Sigmoid colon (tissue), 7 donors: ENCODE data around the gene MLC1. TPM values are rescaled to one million over a fixed set of nuclear protein-coding genes. Genes with fewer than 3 reads are reported as not detected.

ENCODE experiments used
- DNase-seq: peaks from one replicate; pipeline ENCODE4 v3.0.0-alpha.2; 2019
- H3K27ac ChIP-seq, 4 donors: fragments of 200-600 bp; sonication (generic); one replicate each; pipeline ENCODE4 v1.5.1; 2016 to 2019; ENCODE audit warnings: mild to moderate bottlenecking in 1 of 4
- H3K27me3 ChIP-seq, 3 donors: fragments of 200-600 bp; sonication (generic); one replicate each; pipeline ENCODE4 v1.5.1; 2019; ENCODE audit warnings: mild to moderate bottlenecking in 1 of 3
- H3K36me3 ChIP-seq, 4 donors: fragments of 200-600 bp; sonication (generic); one replicate each; pipeline ENCODE4 v1.5.1; 2016 to 2019
- H3K4me1 ChIP-seq, 4 donors: fragments of 200-600 bp; sonication (generic); one replicate each; pipeline ENCODE4 v1.5.1; 2017 to 2019
- H3K4me3 ChIP-seq, 4 donors: fragments of 200-600 bp; sonication (generic); one replicate each; pipeline ENCODE4 v1.5.1; 2017 to 2019; ENCODE audit warnings: mild to moderate bottlenecking in 2 of 4, moderate library complexity in 1 of 4
- H3K9me3 ChIP-seq, 4 donors: fragments of 200-600 bp in 3 of 4; sonication (generic) in 3 of 4; one replicate each; pipeline versions ENCODE4 v1.5.1 to v1.6.1; 2013 to 2019
- EP300 ChIP-seq, 4 donors: sonication (generic); formaldehyde crosslinking; IDR thresholded peaks; one replicate each; pipeline ENCODE4 v1.6.1; 2017; ENCODE audit warnings: antibody characterized with exemption in 4 of 4
- POLR2A ChIP-seq, 2 donors: fragments of 450-650 bp; IDR thresholded peaks; one replicate each; pipeline ENCODE4 v1.6.1; 2016; ENCODE audit warnings: antibody characterized with exemption in 2 of 2, mild to moderate bottlenecking in 2 of 2, moderate library complexity in 2 of 2
- POLR2AphosphoS5 ChIP-seq, 4 donors: sonication (generic); formaldehyde crosslinking; IDR thresholded peaks; one replicate each; pipeline ENCODE4 v1.6.1; 2017; ENCODE audit warnings: antibody characterized with exemption in 4 of 4
- WGBS, 2 donors: extraction: QIAGEN DNeasy Blood & Tissue Kit; methylation state at CpG; one replicate each; pipeline ENCODE4 v1.1.7; 2013; 5-methylcytosine and 5-hydroxymethylcytosine counted together
- intact Hi-C: fragments of 100-400 bp; cut with DNase I; formaldehyde crosslinking; loops from one replicate; pipeline ENCODE4 v1.15.1; 2023
- polyA plus RNA-seq, 3 donors: library from polyadenylated mRNA; stranded (reverse); fragments of 200-250 nt; gene quantifications; one replicate each; pipeline ENCODE4 v1.2.3, GENCODE V29; 2013
- total RNA-seq, 4 donors: library from RNA; depleted of rRNA; stranded (reverse); fragments of >200 nt; gene quantifications; one replicate each; pipeline ENCODE4 v1.1.0, GENCODE V29; 2016
- TF ChIP-seq, protein P1 (sequence below), 4 experiments: fragments of 450-650 bp in 3 of 4; fragments of 200-600 bp in 1 of 4; IDR thresholded peaks; one replicate each; pipeline ENCODE4 v1.5.1; 2016 to 2019; ENCODE audit warnings: antibody characterized with exemption in 4 of 4, mild to moderate bottlenecking in 3 of 4, moderate library complexity in 2 of 4
- donor health status: healthy with polysubstance abuse.
- donor health status: Bipolar disorder and iron deficiency.
- donor health status: healthy.

Gene MLC1
- total and polyA plus RNA-seq, 7 donors = 0.14 to 0.23 (median 0.16) TPM; not detected in 4

DNA sequence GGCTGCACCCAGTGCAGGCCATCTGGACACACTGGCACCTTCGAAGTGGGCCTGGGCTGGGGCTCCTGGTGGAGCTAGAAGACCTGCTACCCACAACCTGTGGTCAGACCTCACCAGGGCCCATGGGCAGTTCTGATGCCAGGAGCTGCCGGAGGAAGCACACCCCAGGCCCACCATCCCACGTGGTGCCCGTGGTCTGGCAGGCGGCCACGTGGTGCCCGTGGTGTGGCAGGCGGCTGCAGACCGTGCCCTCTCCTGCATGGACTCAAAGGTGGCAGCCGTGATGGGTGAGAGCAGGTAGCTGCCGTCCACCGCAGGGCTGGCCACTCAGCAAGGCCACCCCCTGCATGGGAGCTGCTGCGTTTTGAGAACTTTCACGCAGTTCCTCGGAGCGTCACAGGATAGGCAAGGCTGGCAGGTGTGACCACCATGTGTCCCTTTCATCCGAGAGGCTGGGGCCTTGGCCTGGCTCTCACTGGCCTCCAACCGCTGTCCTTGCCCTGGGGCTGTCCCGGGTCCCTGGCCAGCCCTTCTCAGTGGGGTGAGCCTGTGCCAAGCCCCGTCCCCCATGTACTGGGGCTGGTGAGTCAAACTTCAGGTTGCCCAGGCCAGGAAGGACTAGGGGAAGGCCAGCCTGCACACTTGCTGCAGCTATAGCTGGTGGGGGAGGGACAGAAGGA, 68.8 kb downstream of the MLC1 start:
- TF ChIP-seq, protein P1, sequence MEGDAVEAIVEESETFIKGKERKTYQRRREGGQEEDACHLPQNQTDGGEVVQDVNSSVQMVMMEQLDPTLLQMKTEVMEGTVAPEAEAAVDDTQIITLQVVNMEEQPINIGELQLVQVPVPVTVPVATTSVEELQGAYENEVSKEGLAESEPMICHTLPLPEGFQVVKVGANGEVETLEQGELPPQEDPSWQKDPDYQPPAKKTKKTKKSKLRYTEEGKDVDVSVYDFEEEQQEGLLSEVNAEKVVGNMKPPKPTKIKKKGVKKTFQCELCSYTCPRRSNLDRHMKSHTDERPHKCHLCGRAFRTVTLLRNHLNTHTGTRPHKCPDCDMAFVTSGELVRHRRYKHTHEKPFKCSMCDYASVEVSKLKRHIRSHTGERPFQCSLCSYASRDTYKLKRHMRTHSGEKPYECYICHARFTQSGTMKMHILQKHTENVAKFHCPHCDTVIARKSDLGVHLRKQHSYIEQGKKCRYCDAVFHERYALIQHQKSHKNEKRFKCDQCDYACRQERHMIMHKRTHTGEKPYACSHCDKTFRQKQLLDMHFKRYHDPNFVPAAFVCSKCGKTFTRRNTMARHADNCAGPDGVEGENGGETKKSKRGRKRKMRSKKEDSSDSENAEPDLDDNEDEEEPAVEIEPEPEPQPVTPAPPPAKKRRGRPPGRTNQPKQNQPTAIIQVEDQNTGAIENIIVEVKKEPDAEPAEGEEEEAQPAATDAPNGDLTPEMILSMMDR (IDR thresholded peaks at IDR 0.05) = no peak
- TF ChIP-seq POLR2A (IDR thresholded peaks at IDR 0.05) (no peak), POLR2AphosphoS5 (IDR thresholded peaks at IDR 0.05) (no peak), EP300 (IDR thresholded peaks at IDR 0.05) (no peak)
- DNase-seq = peak; percentile 39
- Histone ChIP-seq H3K9me3 (peaks cover 0 to 4% (median 0%) of the 10 kb centered on the region in 4 donors), H3K27me3 (peaks cover 31 to 76% (median 61%) of the 10 kb centered on the region in 3 donors), H3K4me3 (no peak overlapping the region), H3K27ac (no peak overlapping the region), H3K36me3 (no peaks in the 10 kb centered on the region), H3K4me1 (peaks cover 0 to 11% (median 10%) of the 10 kb centered on the region in 4 donors)
- WGBS, 2 donors = 86% methylated on average over 20 of the region's 20 CpGs
- intact Hi-C loops = no loop called here

DNA sequence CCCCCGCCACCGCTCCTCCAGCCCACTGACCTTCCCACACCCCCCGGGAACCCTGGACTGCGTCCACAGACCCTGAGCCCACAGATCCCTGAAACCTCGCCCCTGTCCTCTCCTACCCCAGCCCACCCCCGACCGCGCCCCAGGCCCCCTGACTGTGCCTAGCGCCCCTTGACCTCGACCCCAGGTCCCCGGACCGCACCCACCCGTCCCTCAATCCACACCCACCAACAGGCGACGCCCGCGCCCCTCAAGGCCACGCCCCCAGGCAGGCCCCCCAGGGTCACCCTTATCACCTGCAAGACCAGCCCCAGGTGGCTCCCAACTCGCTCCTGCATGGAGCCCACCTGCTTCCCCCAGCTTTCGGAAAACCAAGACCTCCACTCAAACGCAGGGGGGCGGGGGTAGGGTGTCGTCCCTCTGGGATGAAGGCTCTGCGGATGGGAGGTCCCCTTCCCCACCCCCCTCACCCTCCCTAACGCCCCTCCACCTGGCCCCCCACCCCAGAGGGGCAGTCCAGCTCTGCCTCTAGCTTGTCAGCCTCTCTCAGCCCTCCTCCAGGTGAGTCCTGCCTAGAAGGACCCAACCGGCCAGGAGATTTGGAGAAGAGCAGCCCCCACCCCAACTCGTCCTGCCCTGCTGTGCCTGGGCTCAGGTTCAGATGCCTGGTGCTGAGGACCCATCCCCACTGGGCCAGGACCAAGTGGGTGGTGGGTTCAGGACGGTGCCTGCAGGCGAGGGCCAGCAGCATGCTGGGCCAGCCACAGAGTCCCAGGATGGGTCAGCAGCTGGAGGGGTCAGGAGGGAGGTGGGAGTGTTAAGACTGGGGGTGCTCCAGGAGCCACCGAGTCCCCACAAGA, 69.5 kb downstream of the MLC1 start:
- DNase-seq = peak; percentile 57
- Histone ChIP-seq H3K9me3 (peaks cover 0 to 4% (median 0%) of the 10 kb centered on the region in 4 donors), H3K27ac (no peak overlapping the region), H3K36me3 (no peaks in the 10 kb centered on the region), H3K4me3 (no peak overlapping the region), H3K27me3 (peaks cover 39 to 83% (median 69%) of the 10 kb centered on the region in 3 donors), H3K4me1 (peaks cover 0 to 18% (median 17%) of the 10 kb centered on the region in 4 donors)
- WGBS, 2 donors = 31 to 51% methylated on average over 30 of the region's 30 CpGs
- TF ChIP-seq EP300 (IDR thresholded peaks at IDR 0.05) = no peak
- TF ChIP-seq POLR2AphosphoS5 (IDR thresholded peaks at IDR 0.05) = no peak
- TF ChIP-seq, protein P1 (IDR thresholded peaks at IDR 0.05) = no peak
- no peak for TF ChIP-seq POLR2A (IDR thresholded peaks at IDR 0.05)
- intact Hi-C loops = no loop called here

DNA sequence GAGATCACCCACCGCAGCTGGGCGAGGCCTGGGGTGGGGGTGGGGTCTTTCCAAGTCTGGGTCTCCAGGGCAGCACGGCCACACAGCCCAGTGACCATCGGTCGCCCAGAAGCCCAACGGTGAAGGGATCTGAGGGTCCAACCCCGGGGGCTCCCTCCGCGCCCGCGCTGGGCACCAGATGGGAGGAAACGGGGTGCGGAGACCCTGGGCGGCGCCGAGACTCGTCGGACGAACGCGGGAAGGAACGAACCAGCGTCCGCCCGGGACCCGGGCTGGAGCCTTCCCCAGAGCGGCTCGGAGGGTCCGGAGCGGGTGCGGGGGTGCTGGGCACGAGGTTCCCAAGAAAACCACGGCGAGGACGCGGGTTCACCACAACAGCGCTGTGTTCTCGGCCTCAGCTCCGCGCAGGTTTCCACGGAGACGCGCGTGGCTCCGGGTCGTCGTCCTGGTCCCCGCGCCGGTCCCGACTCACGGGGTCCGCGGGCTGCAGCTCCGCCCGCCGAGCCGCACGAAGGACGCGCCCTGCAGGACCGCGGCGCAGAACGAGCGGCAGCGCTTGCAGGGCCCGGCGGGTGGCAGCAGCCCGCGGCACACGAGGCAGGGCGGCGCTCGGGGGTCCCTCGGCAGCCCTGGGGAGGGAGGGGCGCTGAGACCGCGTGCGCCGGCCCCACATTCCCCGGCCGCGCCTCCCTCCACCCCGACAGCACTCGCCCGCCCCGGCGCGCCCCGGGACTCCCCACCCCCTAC, 70.4 kb downstream of the MLC1 start:
- Histone ChIP-seq H3K4me1 (peaks cover 0 to 24% (median 21%) of the 10 kb centered on the region in 4 donors), H3K4me3 (no peak overlapping the region), H3K27me3 (peaks cover 46 to 92% (median 77%) of the 10 kb centered on the region in 3 donors), H3K9me3 (peaks cover 0 to 4% (median 0%) of the 10 kb centered on the region in 4 donors), H3K27ac (no peak overlapping the region), H3K36me3 (no peaks in the 10 kb centered on the region)
- WGBS, 2 donors = 4% methylated on average over 90 to 91 of the region's 91 CpGs
- DNase-seq = peak; percentile 41
- intact Hi-C loops = no loop called here
- TF ChIP-seq POLR2A (IDR thresholded peaks at IDR 0.05) (no peak), POLR2AphosphoS5 (IDR thresholded peaks at IDR 0.05) (no peak), EP300 (IDR thresholded peaks at IDR 0.05) (no peak)
- TF ChIP-seq, protein P1 (IDR thresholded peaks at IDR 0.05) = no peak

DNA sequence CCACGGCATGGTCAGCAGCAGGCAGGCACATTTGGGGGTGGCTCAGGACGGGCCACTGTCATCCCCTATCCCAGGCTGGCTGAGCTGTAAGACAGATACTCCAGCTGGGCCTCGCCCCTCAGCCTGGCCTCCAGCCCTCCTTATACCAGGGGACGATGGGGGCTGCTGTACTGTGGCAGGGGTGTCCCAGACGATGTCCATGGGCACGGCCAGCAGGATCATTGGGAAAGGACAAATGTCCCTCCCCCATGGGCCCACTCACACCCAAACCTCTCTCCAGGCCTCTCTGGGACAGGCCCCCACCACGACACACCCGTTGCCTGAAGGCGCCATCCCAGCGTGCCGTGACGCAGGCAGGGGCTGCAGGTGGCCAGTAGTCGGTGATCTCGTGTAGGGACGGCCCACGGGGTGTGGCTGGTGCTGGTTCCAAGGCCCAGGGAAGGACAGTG, 71.1 kb downstream of the MLC1 start:
- Histone ChIP-seq H3K27ac (no peak overlapping the region), H3K4me1 (peaks cover 0 to 24% (median 21%) of the 10 kb centered on the region in 4 donors), H3K9me3 (peaks cover 0 to under 1% (median 0%) of the 10 kb centered on the region in 4 donors), H3K36me3 (no peaks in the 10 kb centered on the region), H3K4me3 (no peak overlapping the region), H3K27me3 (peaks cover 46 to 92% (median 79%) of the 10 kb centered on the region in 3 donors)
- TF ChIP-seq POLR2A (IDR thresholded peaks at IDR 0.05) (no peak), POLR2AphosphoS5 (IDR thresholded peaks at IDR 0.05) (no peak), EP300 (IDR thresholded peaks at IDR 0.05) (no peak)
- TF ChIP-seq, protein P1 (IDR thresholded peaks at IDR 0.05) = no peak
- intact Hi-C loops = no loop called here
- DNase-seq = peak; percentile 61
- WGBS, 2 donors = 23 to 63% methylated on average over 16 of the region's 16 CpGs
